IMR-90 (cell line): ENCODE results near the gene F2. TPM values are rescaled to one million over a fixed set of nuclear protein-coding genes. Genes with fewer than 3 reads are reported as not detected.

Experiments
- ATAC-seq: fragments of 200-7000 bp; cut with Tn5 transposase; 2 replicates; pipeline ENCODE4 v1.9.1; 2020; ENCODE audit warnings: low read depth, mild to moderate bottlenecking, moderate library complexity
- BruUV-seq: library from RNA; stranded (reverse); fragments of 400-500 nt; replicated peaks from 2 replicates; lab custom pipeline; 2021; lab: Mats Ljungman, UMichigan
- CTCF ChIA-PET: fragments of 300-600 bp; formaldehyde crosslinking; extraction: SDS; loops from one replicate; lab custom pipeline; 2021; ENCODE audit warnings: antibody characterized with exemption; lab: Yijun Ruan, JAX
- POLR2A ChIA-PET: fragments of 300-600 bp; sonication (Branson Sonifier 250); formaldehyde crosslinking; loops from one replicate; lab custom pipeline; 2022; ENCODE audit warnings: antibody characterized with exemption; ENCODE audit not compliant: unreplicated experiment; lab: Charles Lee
- DNase-seq: peaks from one replicate; pipeline ENCODE4 v3.0.0; 2013
- H2AFZ ChIP-seq: replicated peaks from 2 replicates; pipeline ENCODE3; 2013; ENCODE audit warnings: low read length, mild to moderate bottlenecking; ENCODE audit not compliant: poor library complexity
- H2AK5ac ChIP-seq: 2 replicates; pipeline ENCODE4 v1.6.1; 2013; ENCODE audit warnings: low read depth, low read length, inconsistent platforms
- H2AK9ac ChIP-seq: replicated peaks from 2 replicates; pipeline ENCODE3; 2013; ENCODE audit warnings: mild to moderate bottlenecking, low read depth, low read length, moderate library complexity; ENCODE audit not compliant: poor library complexity
- H2BK120ac ChIP-seq: 2 replicates; pipeline ENCODE4 v1.6.1; 2013; ENCODE audit warnings: low read depth, low read length, inconsistent platforms
- H2BK15ac ChIP-seq: 3 replicates; pipeline ENCODE4 v1.6.1; 2013; ENCODE audit warnings: low read depth, low read length, inconsistent platforms
- H2BK20ac ChIP-seq: 2 replicates; pipeline ENCODE4 v1.6.1; 2013; ENCODE audit warnings: low read depth, mild to moderate bottlenecking, inconsistent platforms, low read length, moderate library complexity
- H2BK5ac ChIP-seq: 2 replicates; pipeline ENCODE4 v1.6.1; 2013; ENCODE audit warnings: mild to moderate bottlenecking, low read depth, low read length, inconsistent platforms; ENCODE audit not compliant: poor library complexity, severe bottlenecking
- H3K14ac ChIP-seq: replicated peaks from 2 replicates; pipeline ENCODE4 v1.6.1; 2013; ENCODE audit warnings: low read depth, low read length, inconsistent platforms
- H3K18ac ChIP-seq: 2 replicates; pipeline ENCODE4 v1.6.1; 2013; ENCODE audit warnings: low read depth, low read length, control low read depth
- H3K23ac ChIP-seq: 2 replicates; pipeline ENCODE4 v1.6.1; 2013; ENCODE audit warnings: low read depth, low read length, inconsistent platforms
- H3K27ac ChIP-seq: 2 replicates; pipeline ENCODE4 v1.5.1; 2013; ENCODE audit warnings: mild to moderate bottlenecking, control low read depth, low read length; ENCODE audit not compliant: insufficient read depth
- H3K27me3 ChIP-seq: 2 replicates; pipeline ENCODE4 v1.6.1; 2013; ENCODE audit warnings: low read length; ENCODE audit not compliant: control insufficient read depth, insufficient read depth
- H3K36me3 ChIP-seq: 2 replicates; pipeline ENCODE4 v1.6.1; 2013; ENCODE audit warnings: low read length, mixed read lengths; ENCODE audit not compliant: control insufficient read depth, insufficient read depth
- H3K4ac ChIP-seq: 2 replicates; pipeline ENCODE4 v1.6.1; 2013; ENCODE audit warnings: low read depth, low read length, inconsistent platforms
- H3K4me1 ChIP-seq: 2 replicates; pipeline ENCODE4 v1.6.1; 2013; ENCODE audit warnings: low read length, mixed read lengths; ENCODE audit not compliant: control insufficient read depth, insufficient read depth
- H3K4me2 ChIP-seq: 2 replicates; pipeline ENCODE4 v1.6.1; 2013; ENCODE audit warnings: low read depth, mild to moderate bottlenecking, control low read depth, low read length, moderate library complexity
- H3K4me3 ChIP-seq: 2 replicates; pipeline ENCODE4 v1.5.1; 2013; ENCODE audit warnings: low read depth, mild to moderate bottlenecking, control low read depth, low read length, moderate library complexity; ENCODE audit not compliant: insufficient read depth
- H3K56ac ChIP-seq: 2 replicates; pipeline ENCODE4 v1.6.1; 2013; ENCODE audit warnings: low read length, inconsistent platforms; ENCODE audit not compliant: insufficient read depth; ENCODE audit errors: extremely low read depth
- H3K79me1 ChIP-seq, 2 experiments: 2 replicates each; pipeline ENCODE4 v1.6.1; 2013; ENCODE audit warnings: low read length in 2 of 2, inconsistent platforms in 1 of 2, low read depth in 1 of 2
- H3K9ac ChIP-seq: 2 replicates; pipeline ENCODE4 v1.6.1; 2013; ENCODE audit warnings: low read depth, low read length, control low read depth
- H3K9me1 ChIP-seq: 2 replicates; pipeline ENCODE4 v1.6.1; 2013; ENCODE audit warnings: low read length, inconsistent platforms; ENCODE audit not compliant: insufficient read depth
- H3K9me3 ChIP-seq: 2 replicates; pipeline ENCODE4 v1.6.1; 2013; ENCODE audit warnings: low read length; ENCODE audit not compliant: control insufficient read depth, insufficient read depth
- H4K20me1 ChIP-seq: 2 replicates; pipeline ENCODE4 v1.6.1; 2013; ENCODE audit warnings: low read length, inconsistent platforms; ENCODE audit not compliant: insufficient read depth
- H4K5ac ChIP-seq: 2 replicates; pipeline ENCODE4 v1.6.1; 2013; ENCODE audit warnings: mild to moderate bottlenecking, low read depth, low read length, control low read depth
- H4K8ac ChIP-seq, 2 experiments: 2 replicates each; pipeline ENCODE4 v1.6.1; 2013; ENCODE audit warnings: low read depth in 2 of 2, low read length in 2 of 2, control low read depth in 1 of 2, inconsistent platforms in 1 of 2
- H4K91ac ChIP-seq: 2 replicates; pipeline ENCODE4 v1.6.1; 2013; ENCODE audit warnings: low read depth, low read length, inconsistent platforms; ENCODE audit not compliant: insufficient read depth
- RAD21 ChIP-seq: IDR thresholded peaks from 2 replicates; pipeline ENCODE4 v1.6.1; 2012; ENCODE audit warnings: low read length, improper control_type of control experiment
- WGBS, 2 experiments: methylation state at CpG; one replicate each; pipeline versions ENCODE4 v1.1.5 to v1.1.7; 2013; ENCODE audit warnings: missing lambda C conversion rate in 2 of 2; ENCODE audit not compliant: insufficient read length in 1 of 2; ENCODE audit errors: extremely low coverage in 2 of 2; 5-methylcytosine and 5-hydroxymethylcytosine counted together
- dilution Hi-C: fragments of 300-500 bp; cut with HindIII; formaldehyde crosslinking; loops from one replicate; pipeline ENCODE4 v1.14.3; 2018; ENCODE audit warnings: low sequenced_read_pairs; ENCODE audit not compliant: unreplicated experiment
- in situ Hi-C: fragments of 300-500 bp; cut with MboI; formaldehyde crosslinking; loops from 3 replicates; pipeline ENCODE4 v1.14.3; 2019; ENCODE audit warnings: low sequenced_read_pairs, inconsistent platforms, mixed read lengths
- intact Hi-C: fragments of 100-400 bp; cut with micrococcal nuclease; formaldehyde crosslinking; loops from 2 replicates; pipeline ENCODE4 v1.10.0; 2022
- polyA plus RNA-seq, 3 experiments: library from polyadenylated mRNA; depleted of rRNA; stranded (reverse); fragments of >200 nt; gene quantifications; 2 replicates each; pipeline ENCODE4 v1.2.3, GENCODE V29; 2012; ENCODE audit warnings: low replicate concordance in 1 of 3
- total RNA-seq: library from RNA; depleted of rRNA; stranded (reverse); fragments of >200 nt; gene quantifications from 2 replicates; pipeline ENCODE4 v1.2.3, GENCODE V29; 2012

The F2 gene
- total and polyA plus RNA-seq, 2 of the 4 experiments (the other 2 are of a cell fraction): not detected

DNA sequence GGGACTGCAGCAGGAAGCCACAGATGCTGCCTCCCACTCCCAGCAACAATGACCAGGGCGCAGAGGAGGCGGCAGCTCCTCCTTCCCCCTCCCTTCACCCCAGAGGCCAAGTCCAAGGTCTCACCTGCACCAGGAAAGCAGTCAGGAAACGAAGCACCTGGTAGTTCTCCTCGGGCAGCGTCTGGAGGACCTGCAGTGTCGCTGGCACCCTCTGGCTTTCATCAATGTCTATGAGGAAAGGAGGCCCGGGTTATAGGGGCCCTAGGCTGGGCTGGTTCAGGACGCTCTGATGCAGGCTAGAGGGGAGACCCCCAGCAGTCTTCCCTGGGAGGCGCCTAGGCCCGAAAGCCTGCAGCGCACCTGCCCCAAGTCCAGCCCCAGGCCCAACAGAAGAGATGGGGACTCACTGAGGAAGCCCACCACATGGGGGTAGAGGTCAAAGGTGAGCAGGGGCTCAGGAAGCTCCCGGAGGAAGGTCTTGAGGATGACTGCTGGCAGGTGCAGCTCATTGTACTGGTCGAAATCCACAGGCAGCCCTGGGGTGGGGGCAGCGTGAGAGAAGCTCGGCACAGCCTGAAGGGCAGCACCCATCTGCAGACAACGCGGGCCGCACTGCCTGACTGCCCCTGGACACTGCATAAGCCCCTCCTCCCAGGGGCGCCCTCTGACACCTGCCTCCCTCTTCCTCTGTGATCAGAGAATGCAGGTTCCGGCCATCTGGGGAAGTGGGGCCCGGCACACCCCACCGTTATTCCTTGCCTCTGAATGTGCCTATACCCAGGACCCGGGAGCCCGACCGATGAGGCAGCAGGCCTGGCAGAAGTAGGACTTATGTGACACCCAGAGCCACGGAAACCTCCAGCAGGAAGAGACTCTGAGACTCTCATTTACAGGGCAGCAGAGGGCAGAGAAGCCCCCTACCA, 39.5 kb upstream of the F2 start:
- CTCF ChIA-PET: no interaction called here
- in situ Hi-C loops: no loop called here
- Histone ChIP-seq H3K9me3 (no peaks in the 10 kb centered on the region), H3K14ac (no peak overlapping the region), H3K4me3 (no peak overlapping the region), H2BK20ac (no peak overlapping the region), H3K27me3 (no peaks in the 10 kb centered on the region), H4K5ac (no peak overlapping the region), H3K18ac (no peak overlapping the region), H2AFZ (no peak overlapping the region), H3K36me3 (peaks cover 58% of the 10 kb centered on the region), H4K20me1 (peaks cover 9% of the 10 kb centered on the region; the same call in 1 of the 2 replicates), H2AK9ac (no peak overlapping the region), H3K4ac (no peak overlapping the region), H2AK5ac (no peak overlapping the region), H2BK5ac (no peak overlapping the region), H3K4me2 (no peak overlapping the region), H3K27ac (no peak overlapping the region), H3K56ac (no peak overlapping the region), H3K9ac (no peak overlapping the region), H3K79me1 (peaks cover 3 to 24% of the 10 kb centered on the region in 2 experiments; a peak in 3 of 4 replicates), H2BK120ac (no peak overlapping the region), H3K9me1 (peaks cover 14% of the 10 kb centered on the region; the same call in 1 of the 2 replicates), H3K23ac (no peak overlapping the region), H3K4me1 (peaks cover 12% of the 10 kb centered on the region), H2BK15ac (no peak overlapping the region), H4K8ac (no peak overlapping the region), H4K91ac (no peak overlapping the region)
- dilution Hi-C loops: no loop called here
- ATAC-seq (no peak), DNase-seq (no peak)
- BruUV-seq: no TSS peak
- TF ChIP-seq RAD21: no peak
- WGBS, 2 experiments: 97% methylated on average over 6 of the region's 26 CpGs; no CpG with 5 or more reads in 1 of the 2 experiments
- POLR2A ChIA-PET: no interaction called here
- intact Hi-C loops: loop anchor here (10.0 kb wide), 1 partner anchor 295 kb away; the partner anchor contains the start of gene MDK
